Hepatocyte (in vitro differentiated cells): ENCODE results near the gene RCVRN. TPM values are rescaled to one million over a fixed set of nuclear protein-coding genes. Genes with fewer than 3 reads are reported as not detected.

Experiments used
- DNase-seq: peaks from one replicate; pipeline ENCODE4 v3.0.0-alpha.2; 2016; ENCODE audit warnings: low spot score
- H2AFZ ChIP-seq: fragments of 200-600 bp; sonication (generic); 2 replicates; pipeline ENCODE4 v1.6.0; 2016; ENCODE audit warnings: antibody characterized with exemption, mild to moderate bottlenecking
- H3K27ac ChIP-seq: fragments of 200-600 bp; sonication (generic); 2 replicates; pipeline ENCODE4 v1.5.1; 2016; ENCODE audit warnings: mild to moderate bottlenecking
- H3K27me3 ChIP-seq: fragments of 200-600 bp; sonication (generic); 2 replicates; pipeline ENCODE4 v1.6.1; 2016
- H3K36me3 ChIP-seq: fragments of 200-600 bp; sonication (generic); replicated peaks from 2 replicates; pipeline ENCODE4 v1.5.1; 2016; ENCODE audit warnings: low read depth; ENCODE audit not compliant: insufficient read depth
- H3K4me1 ChIP-seq: fragments of 200-600 bp; sonication (generic); 2 replicates; pipeline ENCODE4 v1.5.1; 2016; ENCODE audit warnings: mild to moderate bottlenecking, moderate library complexity; ENCODE audit not compliant: insufficient read depth
- H3K4me2 ChIP-seq: fragments of 200-600 bp; sonication (generic); 2 replicates; pipeline ENCODE4 v1.6.0; 2016
- H3K4me3 ChIP-seq: fragments of 200-600 bp; sonication (generic); 2 replicates; pipeline ENCODE4 v1.5.1; 2016; ENCODE audit warnings: mild to moderate bottlenecking
- H3K79me2 ChIP-seq: fragments of 200-600 bp; sonication (generic); 2 replicates; pipeline ENCODE4 v1.6.0; 2017; ENCODE audit warnings: mild to moderate bottlenecking
- H3K9me2 ChIP-seq: fragments of 200-600 bp; sonication (generic); replicated peaks from 2 replicates; pipeline ENCODE4 v1.6.0; 2017; ENCODE audit warnings: mild to moderate bottlenecking; ENCODE audit not compliant: insufficient read depth
- H3K9me3 ChIP-seq: fragments of 200-600 bp; sonication (generic); 2 replicates; pipeline ENCODE4 v1.5.1; 2016; ENCODE audit warnings: low read depth, mild to moderate bottlenecking
- H4K20me1 ChIP-seq: fragments of 200-600 bp; sonication (generic); 2 replicates; pipeline ENCODE4 v1.6.0; 2016; ENCODE audit warnings: mild to moderate bottlenecking; ENCODE audit not compliant: insufficient read depth, poor library complexity, severe bottlenecking
- EZH2 ChIP-seq: fragments of 200-600 bp; sonication (generic); IDR thresholded peaks from 2 replicates; pipeline ENCODE4 v1.6.1; 2016; ENCODE audit warnings: antibody characterized with exemption, mild to moderate bottlenecking, borderline replicate concordance
- EZH2phosphoT487 ChIP-seq: fragments of 200-600 bp; sonication (generic); IDR thresholded peaks from one replicate; pipeline ENCODE4 v1.6.1; 2018; ENCODE audit warnings: antibody characterized with exemption, mild to moderate bottlenecking, low read depth, moderate library complexity; ENCODE audit not compliant: unreplicated experiment, severe bottlenecking
- WGBS: methylation state at CpG from one replicate; pipeline ENCODE4 v1.1.6; 2016; ENCODE audit warnings: low lambda C conversion rate; ENCODE audit errors: missing lambda C conversion rate; 5-methylcytosine and 5-hydroxymethylcytosine counted together
- polyA plus RNA-seq: library from polyadenylated mRNA; unstranded; fragments of >200 nt; fragmentation: Nextera tagmentation; extraction: Ambion mirVana; gene quantifications from 2 replicates; pipeline ENCODE4 v1.2.1, GENCODE V29; 2016
- total RNA-seq: library from RNA; depleted of rRNA; stranded (reverse); fragments of >200 nt; gene quantifications from 2 replicates; pipeline ENCODE4 v1.2.3, GENCODE V29; 2014
- TF ChIP-seq, protein P1 (sequence below): fragments of 200-600 bp; sonication (generic); IDR thresholded peaks from 2 replicates; pipeline ENCODE4 v1.5.1; 2016; ENCODE audit warnings: antibody characterized with exemption, mild to moderate bottlenecking; ENCODE audit not compliant: poor library complexity

The RCVRN gene
- total and polyA plus RNA-seq, 2 experiments from 2014 or later = 0.07 to 0.50 TPM

DNA sequence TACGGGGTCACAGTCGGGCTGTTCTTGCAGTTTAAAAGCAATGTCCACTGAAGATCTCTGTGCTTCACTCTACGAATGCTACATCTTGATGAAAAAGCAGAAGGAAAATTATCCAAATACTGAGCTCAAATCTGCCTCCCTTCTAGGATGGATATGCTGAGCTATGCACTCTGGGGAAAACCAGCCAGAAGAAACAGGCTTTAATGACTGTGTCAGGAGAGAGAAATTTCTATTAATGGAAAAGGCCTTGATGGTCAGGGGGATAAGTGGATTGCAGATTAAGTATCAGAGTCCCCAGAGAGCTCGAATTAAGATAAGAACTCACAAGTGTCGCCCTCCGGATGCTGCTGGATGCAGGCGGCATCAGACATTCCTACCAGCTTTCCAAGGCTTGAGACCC, 39.6 kb upstream of the RCVRN start:
- Histone ChIP-seq H3K27me3 (no peaks in the 10 kb centered on the region), H3K36me3 (no peaks in the 10 kb centered on the region), H3K4me2 (no peak overlapping the region), H3K9me3 (no peaks in the 10 kb centered on the region), H4K20me1 (no peaks in the 10 kb centered on the region), H3K79me2 (no peaks in the 10 kb centered on the region), H3K4me3 (no peak overlapping the region), H3K4me1 (no peaks in the 10 kb centered on the region), H3K27ac (no peak overlapping the region), H2AFZ (no peak overlapping the region), H3K9me2 (no peaks in the 10 kb centered on the region)
- 75% methylated on average over 7 of the region's 7 CpGs for WGBS
- no peak for DNase-seq
- TF ChIP-seq EZH2phosphoT487 (no peak), EZH2 (no peak)
- TF ChIP-seq, protein P1, sequence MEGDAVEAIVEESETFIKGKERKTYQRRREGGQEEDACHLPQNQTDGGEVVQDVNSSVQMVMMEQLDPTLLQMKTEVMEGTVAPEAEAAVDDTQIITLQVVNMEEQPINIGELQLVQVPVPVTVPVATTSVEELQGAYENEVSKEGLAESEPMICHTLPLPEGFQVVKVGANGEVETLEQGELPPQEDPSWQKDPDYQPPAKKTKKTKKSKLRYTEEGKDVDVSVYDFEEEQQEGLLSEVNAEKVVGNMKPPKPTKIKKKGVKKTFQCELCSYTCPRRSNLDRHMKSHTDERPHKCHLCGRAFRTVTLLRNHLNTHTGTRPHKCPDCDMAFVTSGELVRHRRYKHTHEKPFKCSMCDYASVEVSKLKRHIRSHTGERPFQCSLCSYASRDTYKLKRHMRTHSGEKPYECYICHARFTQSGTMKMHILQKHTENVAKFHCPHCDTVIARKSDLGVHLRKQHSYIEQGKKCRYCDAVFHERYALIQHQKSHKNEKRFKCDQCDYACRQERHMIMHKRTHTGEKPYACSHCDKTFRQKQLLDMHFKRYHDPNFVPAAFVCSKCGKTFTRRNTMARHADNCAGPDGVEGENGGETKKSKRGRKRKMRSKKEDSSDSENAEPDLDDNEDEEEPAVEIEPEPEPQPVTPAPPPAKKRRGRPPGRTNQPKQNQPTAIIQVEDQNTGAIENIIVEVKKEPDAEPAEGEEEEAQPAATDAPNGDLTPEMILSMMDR = no peak

DNA sequence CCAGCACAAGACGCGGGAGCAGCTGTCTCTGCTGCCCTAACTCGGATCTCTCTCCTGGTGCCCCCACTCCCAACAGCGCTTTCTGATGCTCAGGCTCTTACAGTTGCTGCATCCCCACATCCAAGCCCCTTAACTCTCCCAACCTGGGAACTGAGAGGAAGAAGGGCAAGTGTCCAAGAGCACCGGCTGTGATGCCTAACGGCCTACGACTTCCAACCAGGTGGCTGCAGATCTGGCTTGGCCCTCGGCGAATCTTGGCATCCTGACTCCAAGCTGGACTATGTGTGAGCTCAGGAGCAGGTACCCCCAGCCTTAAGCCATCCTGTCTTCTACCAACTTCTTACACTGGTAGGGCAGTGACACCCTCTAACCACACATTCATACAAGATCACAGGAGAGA, 38.3 kb upstream of the RCVRN start:
- Histone ChIP-seq H3K4me2 (no peak overlapping the region), H3K4me3 (no peak overlapping the region)
- WGBS = 94% methylated on average over 9 of the region's 9 CpGs

GRCh38 chr17:9942885-9943284, 37.8 kb upstream of the RCVRN start:
- H4K20me1 ChIP-seq = no peaks in the 10 kb centered on the region
- no peaks in the 10 kb centered on the region for H3K79me2 ChIP-seq
- H3K36me3 ChIP-seq = no peaks in the 10 kb centered on the region
- 86% methylated on average over 13 of the region's 13 CpGs for WGBS
- H3K27ac ChIP-seq = no peak overlapping the region
- no peak overlapping the region for H3K4me3 ChIP-seq
- TF ChIP-seq EZH2 = no peak
- TF ChIP-seq, protein P1 = no peak
- TF ChIP-seq EZH2phosphoT487 = no peak
- H3K4me1 ChIP-seq = peaks cover under 1% of the 10 kb centered on the region
- no peaks in the 10 kb centered on the region for H3K27me3 ChIP-seq
- DNase-seq = no peak
- H3K9me3 ChIP-seq = no peaks in the 10 kb centered on the region
- H2AFZ ChIP-seq = no peak overlapping the region
- H3K9me2 ChIP-seq = no peaks in the 10 kb centered on the region
- H3K4me2 ChIP-seq = no peak overlapping the region

More for the DNA sequence above, 38.3 kb upstream of the RCVRN start:
- Histone ChIP-seq H4K20me1 (no peaks in the 10 kb centered on the region), H3K27ac (no peak overlapping the region), H3K27me3 (no peaks in the 10 kb centered on the region), H3K4me1 (no peaks in the 10 kb centered on the region), H3K79me2 (no peaks in the 10 kb centered on the region), H2AFZ (no peak overlapping the region), H3K9me2 (no peaks in the 10 kb centered on the region), H3K9me3 (no peaks in the 10 kb centered on the region), H3K36me3 (no peaks in the 10 kb centered on the region)
- TF ChIP-seq EZH2phosphoT487 = no peak
- TF ChIP-seq, protein P1 = no peak
- no peak for TF ChIP-seq EZH2
- DNase-seq = no peak

- no peak overlapping the region for H2AFZ ChIP-seq
- DNase-seq = no peak
- no peaks in the 10 kb centered on the region for H4K20me1 ChIP-seq
- no peaks in the 10 kb centered on the region for H3K27me3 ChIP-seq
- no peaks in the 10 kb centered on the region for H3K79me2 ChIP-seq
- WGBS = 86% methylated on average over 13 of the region's 13 CpGs
- no peak overlapping the region for H3K27ac ChIP-seq
- TF ChIP-seq, protein P1 = no peak
- TF ChIP-seq EZH2 (no peak), EZH2phosphoT487 (no peak)
- no peaks in the 10 kb centered on the region for H3K9me3 ChIP-seq
- H3K4me2 ChIP-seq = no peak overlapping the region
- H3K4me1 ChIP-seq = peaks cover 15% of the 10 kb centered on the region
- H3K9me2 ChIP-seq = no peaks in the 10 kb centered on the region
- no peaks in the 10 kb centered on the region for H3K36me3 ChIP-seq
- no peak overlapping the region for H3K4me3 ChIP-seq
These were observed 36.2 kb upstream of the RCVRN start for GRCh38 chr17:9941305-9941704.
